Measurements from ENCODE around the gene FOXI2. TPM values are rescaled to one million over a fixed set of nuclear protein-coding genes. Genes with fewer than 3 reads are reported as not detected.

Gene FOXI2
- total RNA-seq, 4 donors from 2014 or later: 0.14 TPM; not detected in 3

- intact Hi-C loops (cut with DNase I; ENCODE audit: low total_unique reads): no loop called here
- no peaks in the 10 kb centered on the region for H3K9me3 ChIP-seq
- H3K4me1 ChIP-seq: no peaks in the 10 kb centered on the region
- TF ChIP-seq CTCF (IDR thresholded peaks at IDR 0.05) (no peak), POLR2A (IDR thresholded peaks at IDR 0.05) (no peak), POLR2AphosphoS5 (IDR thresholded peaks at IDR 0.05) (no peak), EP300 (IDR thresholded peaks at IDR 0.05; ENCODE audit: low read depth) (no peak)
- in situ Hi-C loops (cut with MboI; ENCODE audit: low pct_ligation_motif_present in 1 of 4, low pct_unique_long_range_greater_than_20kb in 1 of 4, low sequenced_read_pairs in 3 of 4): no loop called here
- H3K27me3 ChIP-seq: peaks cover 3% of the 10 kb centered on the region
- no peak overlapping the region for H3K4me3 ChIP-seq
- H3K36me3 ChIP-seq: no peaks in the 10 kb centered on the region
- WGBS, 2 donors (ENCODE audit: low coverage in 1 of 2): 63 to 73% methylated on average over 4 of the region's 4 CpGs
- no peak for DNase-seq
- H3K27ac ChIP-seq: no peak overlapping the region
Observed at GRCh38 chr10:127695431-127695830, 41.6 kb upstream of the FOXI2 start.

- WGBS, 2 donors (ENCODE audit: low coverage in 1 of 2): 75 to 78% methylated on average over 6 of the region's 6 CpGs
- TF ChIP-seq POLR2AphosphoS5 (IDR thresholded peaks at IDR 0.05) (no peak), EP300 (IDR thresholded peaks at IDR 0.05; ENCODE audit: low read depth) (no peak), CTCF (IDR thresholded peaks at IDR 0.05) (no peak), POLR2A (IDR thresholded peaks at IDR 0.05) (no peak)
Observed at GRCh38 chr10:127698886-127699285, 38.1 kb upstream of the FOXI2 start.

GRCh38 chr10:127699311-127699710 is 37.7 kb upstream of the FOXI2 start:
- Histone ChIP-seq H3K36me3 (no peaks in the 10 kb centered on the region), H3K27ac (no peak overlapping the region), H3K27me3 (peaks cover 15% of the 10 kb centered on the region), H3K4me1 (no peaks in the 10 kb centered on the region), H3K4me3 (no peak overlapping the region), H3K9me3 (no peaks in the 10 kb centered on the region)
- TF ChIP-seq EP300 (IDR thresholded peaks at IDR 0.05; ENCODE audit: low read depth) (no peak), POLR2AphosphoS5 (IDR thresholded peaks at IDR 0.05) (no peak), CTCF (IDR thresholded peaks at IDR 0.05) (no peak), POLR2A (IDR thresholded peaks at IDR 0.05) (no peak)
- in situ Hi-C loops (cut with MboI; ENCODE audit: low pct_ligation_motif_present in 1 of 4, low pct_unique_long_range_greater_than_20kb in 1 of 4, low sequenced_read_pairs in 3 of 4) (no loop called here), intact Hi-C loops (cut with DNase I; ENCODE audit: low total_unique reads) (no loop called here)
- 82 to 92% methylated on average over 2 to 8 of the region's 8 CpGs for WGBS, 2 donors (ENCODE audit: low coverage in 1 of 2)
- DNase-seq: no peak

More at GRCh38 chr10:127698886-127699285, 38.1 kb upstream of the FOXI2 start:
- Histone ChIP-seq H3K4me3 (no peak overlapping the region), H3K27ac (no peak overlapping the region), H3K27me3 (peaks cover 15% of the 10 kb centered on the region), H3K4me1 (no peaks in the 10 kb centered on the region), H3K36me3 (no peaks in the 10 kb centered on the region), H3K9me3 (no peaks in the 10 kb centered on the region)
- no peak for DNase-seq
- in situ Hi-C loops (cut with MboI; ENCODE audit: low pct_ligation_motif_present in 1 of 4, low pct_unique_long_range_greater_than_20kb in 1 of 4, low sequenced_read_pairs in 3 of 4): no loop called here
- intact Hi-C loops (cut with DNase I; ENCODE audit: low total_unique reads): no loop called here

- 56 to 74% methylated on average over 4 of the region's 4 CpGs for WGBS, 2 donors (ENCODE audit: low coverage in 1 of 2)
- intact Hi-C loops (cut with DNase I; ENCODE audit: low total_unique reads): no loop called here
Observed at GRCh38 chr10:127702271-127702670, 34.7 kb upstream of the FOXI2 start.

More at GRCh38 chr10:127702271-127702670, 34.7 kb upstream of the FOXI2 start:
- no peak overlapping the region for H3K4me3 ChIP-seq
- H3K4me1 ChIP-seq: no peaks in the 10 kb centered on the region
- in situ Hi-C loops (cut with MboI; ENCODE audit: low pct_ligation_motif_present in 1 of 4, low pct_unique_long_range_greater_than_20kb in 1 of 4, low sequenced_read_pairs in 3 of 4): loop anchor here in 1 of 4 donors (25.0 kb wide), 1 partner anchor 310 kb away; no protein-coding TSS in a partner anchor
- no peaks in the 10 kb centered on the region for H3K9me3 ChIP-seq
- no peak for TF ChIP-seq CTCF (IDR thresholded peaks at IDR 0.05)
- TF ChIP-seq EP300 (IDR thresholded peaks at IDR 0.05; ENCODE audit: low read depth): no peak
- no peak for TF ChIP-seq POLR2A (IDR thresholded peaks at IDR 0.05)
- no peak for TF ChIP-seq POLR2AphosphoS5 (IDR thresholded peaks at IDR 0.05)
- DNase-seq: no peak
- H3K27me3 ChIP-seq: peaks cover 12% of the 10 kb centered on the region
- H3K27ac ChIP-seq: no peak overlapping the region
- H3K36me3 ChIP-seq: no peaks in the 10 kb centered on the region

Measured in transverse colon (tissue), 4 donors.